ENCODE measurements around the gene ASH1L.
"Not testable (repeated sequence)": the region's sequence is repeated elsewhere in the genome, so short reads cannot be mapped to it uniquely, and the experiment has no call there.

ASH1L gene

GRCh38 chr1:155455588-155456195, 106.9 kb downstream of the ASH1L start:
- in situ Hi-C loops (cut with HindIII; ENCODE audit: low sequenced_read_pairs) = no loop called here

- in situ Hi-C loops (cut with HindIII; ENCODE audit: low sequenced_read_pairs) = no loop called here
Measured at GRCh38 chr1:155454096-155454495, 108.5 kb downstream of the ASH1L start.

GRCh38 chr1:155453141-155453540, 109.5 kb downstream of the ASH1L start:
- in situ Hi-C loops (cut with HindIII; ENCODE audit: low sequenced_read_pairs) = no loop called here

- in situ Hi-C loops (cut with HindIII; ENCODE audit: low sequenced_read_pairs) = no loop called here
Measured at GRCh38 chr1:155451199-155451598, 111.4 kb downstream of the ASH1L start.

GRCh38 chr1:155442431-155442830, 120.2 kb downstream of the ASH1L start:
- in situ Hi-C loops (cut with HindIII; ENCODE audit: low sequenced_read_pairs) = not testable (repeated sequence)

GRCh38 chr1:155437405-155437804, 125.2 kb downstream of the ASH1L start:
- in situ Hi-C loops (cut with HindIII; ENCODE audit: low sequenced_read_pairs) = no loop called here

- in situ Hi-C loops (cut with HindIII; ENCODE audit: low sequenced_read_pairs) = not testable (repeated sequence)
Measured at GRCh38 chr1:155433831-155434389, 128.7 kb downstream of the ASH1L start.

GRCh38 chr1:155433128-155433830, 129.3 kb downstream of the ASH1L start:
- in situ Hi-C loops (cut with HindIII; ENCODE audit: low sequenced_read_pairs) = not testable (repeated sequence)

GRCh38 chr1:155424091-155424490, 138.5 kb downstream of the ASH1L start:
- in situ Hi-C loops (cut with HindIII; ENCODE audit: low sequenced_read_pairs) = no loop called here

GRCh38 chr1:155420788-155421187, 141.8 kb downstream of the ASH1L start:
- in situ Hi-C loops (cut with HindIII; ENCODE audit: low sequenced_read_pairs) = no loop called here

- in situ Hi-C loops (cut with HindIII; ENCODE audit: low sequenced_read_pairs) = not testable (repeated sequence)
Measured at GRCh38 chr1:155411840-155412239, 150.8 kb downstream of the ASH1L start.

GRCh38 chr1:155410931-155411330, 151.7 kb downstream of the ASH1L start:
- in situ Hi-C loops (cut with HindIII; ENCODE audit: low sequenced_read_pairs) = no loop called here

- in situ Hi-C loops (cut with HindIII; ENCODE audit: low sequenced_read_pairs) = no loop called here
Measured at GRCh38 chr1:155396874-155397476, 165.6 kb downstream of the ASH1L start.

GRCh38 chr1:155392898-155393411, 169.6 kb downstream of the ASH1L start:
- in situ Hi-C loops (cut with HindIII; ENCODE audit: low sequenced_read_pairs) = no loop called here

- in situ Hi-C loops (cut with HindIII; ENCODE audit: low sequenced_read_pairs) = no loop called here
Measured at GRCh38 chr1:155389826-155390225, 172.8 kb downstream of the ASH1L start.

- in situ Hi-C loops (cut with HindIII; ENCODE audit: low sequenced_read_pairs) = not testable (repeated sequence)
Measured at GRCh38 chr1:155385836-155386235, 176.8 kb downstream of the ASH1L start.

- in situ Hi-C loops (cut with HindIII; ENCODE audit: low sequenced_read_pairs) = no loop called here
Measured at GRCh38 chr1:155383406-155383805, 179.2 kb downstream of the ASH1L start.

GRCh38 chr1:155379631-155380090, 182.9 kb downstream of the ASH1L start:
- in situ Hi-C loops (cut with HindIII; ENCODE audit: low sequenced_read_pairs) = no loop called here

- in situ Hi-C loops (cut with HindIII; ENCODE audit: low sequenced_read_pairs) = no loop called here
Measured at GRCh38 chr1:155379180-155379579, 183.4 kb downstream of the ASH1L start.

GRCh38 chr1:155360051-155360450, 202.6 kb downstream of the ASH1L start:
- in situ Hi-C loops (cut with HindIII; ENCODE audit: low sequenced_read_pairs) = no loop called here

- in situ Hi-C loops (cut with HindIII; ENCODE audit: low sequenced_read_pairs) = no loop called here
Measured at GRCh38 chr1:155352631-155353030, 210.0 kb downstream of the ASH1L start.

GRCh38 chr1:155342842-155343241, 219.8 kb downstream of the ASH1L start:
- in situ Hi-C loops (cut with HindIII; ENCODE audit: low sequenced_read_pairs) = no loop called here

Data from DLD1 (cell line).